H1 (cell line): Measurements from ENCODE around the gene GALR2. TPM values are rescaled to one million over a fixed set of nuclear protein-coding genes. Genes with fewer than 3 reads are reported as not detected.

Experiments
- CTCF ChIA-PET: fragments of 300-600 bp; sonication (Branson Sonifier 250); formaldehyde crosslinking; loops from one replicate; lab custom pipeline; 2021; ENCODE audit not compliant: partially characterized antibody; lab: Charles Lee
- POLR2A ChIA-PET: fragments of 300-600 bp; sonication (Branson Sonifier 250); formaldehyde crosslinking; loops from one replicate; lab custom pipeline; 2021; ENCODE audit warnings: inconsistent platforms; ENCODE audit not compliant: partially characterized antibody; lab: Charles Lee
- DNase-seq, 2 experiments: peaks; one replicate each; pipeline versions ENCODE4 v3.0.0 to v3.0.0-alpha.2; 2010 to 2022; ENCODE audit warnings: low spot score in 2 of 2, low read depth in 1 of 2, mixed read lengths in 1 of 2
- FAIRE-seq: peaks from 2 replicates; lab custom pipeline; 2011; peaks lifted over from hg19 to GRCh38; lab: Jason Lieb, UNC
- H2AFZ ChIP-seq: 2 replicates; pipeline ENCODE4 v1.8.1; 2012; ENCODE audit warnings: low read length, inconsistent platforms
- H2AK5ac ChIP-seq: 2 replicates; pipeline ENCODE4 v1.6.1; 2013; ENCODE audit warnings: low read depth, low read length
- H2BK120ac ChIP-seq: replicated peaks from 2 replicates; pipeline ENCODE3; 2013; ENCODE audit warnings: low read depth, low read length, inconsistent platforms
- H2BK12ac ChIP-seq: 2 replicates; pipeline ENCODE4 v1.6.1; 2013; ENCODE audit warnings: low read depth, low read length
- H2BK15ac ChIP-seq: 2 replicates; pipeline ENCODE4 v1.6.1; 2013; ENCODE audit warnings: low read length
- H2BK20ac ChIP-seq: 2 replicates; pipeline ENCODE4 v1.6.1; 2013; ENCODE audit warnings: low read length
- H2BK5ac ChIP-seq: 2 replicates; pipeline ENCODE4 v1.6.1; 2013; ENCODE audit warnings: low read depth, low read length
- H3K14ac ChIP-seq: 2 replicates; pipeline ENCODE4 v1.6.1; 2013; ENCODE audit warnings: inconsistent platforms; ENCODE audit not compliant: insufficient read length
- H3K18ac ChIP-seq: 2 replicates; pipeline ENCODE4 v1.6.1; 2013; ENCODE audit warnings: low read length; ENCODE audit errors: extremely low read depth
- H3K23ac ChIP-seq: 2 replicates; pipeline ENCODE4 v1.6.1; 2013; ENCODE audit warnings: inconsistent platforms; ENCODE audit not compliant: insufficient read length
- H3K23me2 ChIP-seq: 2 replicates; pipeline ENCODE4 v1.6.1; 2013; ENCODE audit warnings: low read depth, low read length
- H3K27ac ChIP-seq: 2 replicates; pipeline ENCODE4 v1.6.1; 2011; ENCODE audit warnings: low read depth, low read length, inconsistent platforms
- H3K27me3 ChIP-seq, 4 experiments: replicated peaks in 1 of 4; 1 replicate in 1 of 4; 2 replicates in 3 of 4; pipeline versions ENCODE4 v1.6.1 to v1.8.1; 2011 to 2013; ENCODE audit warnings: low read length in 3 of 4, mild to moderate bottlenecking in 3 of 4, inconsistent platforms in 2 of 4, mixed read lengths in 2 of 4, moderate library complexity in 1 of 4; ENCODE audit not compliant: control insufficient read depth in 3 of 4, insufficient read depth in 3 of 4; ENCODE audit errors: extremely low read depth in 1 of 4
- H3K36me3 ChIP-seq, 4 experiments: 2 replicates each; pipeline versions ENCODE4 v1.6.1 to v1.8.1; 2011 to 2013; ENCODE audit warnings: mild to moderate bottlenecking in 4 of 4, low read length in 3 of 4, moderate library complexity in 2 of 4, control low read depth in 1 of 4, inconsistent platforms in 1 of 4; ENCODE audit not compliant: insufficient read depth in 4 of 4, control insufficient read depth in 2 of 4
- H3K4ac ChIP-seq: replicated peaks from 2 replicates; pipeline ENCODE3; 2013; ENCODE audit warnings: low read length, low read depth, mixed read lengths, inconsistent platforms; ENCODE audit not compliant: insufficient read length
- H3K4me1 ChIP-seq, 4 experiments: replicated peaks in 1 of 4; 1 replicate in 1 of 4; 2 replicates in 3 of 4; pipeline versions ENCODE4 v1.6.1 to v1.8.1; 2011 to 2013; ENCODE audit warnings: low read length in 3 of 4, inconsistent platforms in 2 of 4, mixed read lengths in 1 of 4; ENCODE audit not compliant: insufficient read depth in 4 of 4, control insufficient read depth in 3 of 4
- H3K4me2 ChIP-seq, 2 experiments: 2 replicates each; pipeline versions ENCODE4 v1.6.1 to v1.8.1; 2011 to 2013; ENCODE audit warnings: low read depth in 2 of 2, low read length in 2 of 2, control low read depth in 1 of 2, inconsistent platforms in 1 of 2, mild to moderate bottlenecking in 1 of 2; ENCODE audit not compliant: insufficient read depth in 1 of 2
- H3K4me3 ChIP-seq, 4 experiments: fragments of 200-600, 300-600 bp in 1 of 4; sonication (generic), shearing (Covaris generic), sonication (Bioruptor Twin) in 1 of 4; 2 replicates each; pipeline versions ENCODE4 v1.5.1 to v1.8.1; 2011 to 2016; ENCODE audit warnings: low read length in 4 of 4, low read depth in 3 of 4, control low read depth in 2 of 4, inconsistent platforms in 2 of 4, mild to moderate bottlenecking in 2 of 4, mixed read lengths in 1 of 4, moderate library complexity in 1 of 4; ENCODE audit not compliant: insufficient read depth in 2 of 4; ENCODE audit errors: extremely low read depth in 1 of 4
- H3K56ac ChIP-seq: replicated peaks from 2 replicates; pipeline ENCODE3; 2013; ENCODE audit warnings: low read depth, mild to moderate bottlenecking, mixed read lengths, low read length, inconsistent platforms; ENCODE audit not compliant: insufficient read length
- H3K79me1 ChIP-seq: 2 replicates; pipeline ENCODE4 v1.6.1; 2013; ENCODE audit warnings: low read depth, low read length, control low read depth
- H3K79me2 ChIP-seq, 2 experiments: 2 replicates each; pipeline versions ENCODE4 v1.6.1 to v1.8.1; 2012 to 2013; ENCODE audit warnings: low read length in 2 of 2, mild to moderate bottlenecking in 2 of 2, inconsistent platforms in 1 of 2; ENCODE audit not compliant: insufficient read depth in 2 of 2, control insufficient read depth in 1 of 2
- H3K9ac ChIP-seq, 4 experiments: replicated peaks in 1 of 4; 1 replicate in 1 of 4; 2 replicates in 3 of 4; pipeline versions ENCODE4 v1.6.1 to v1.8.1; 2011 to 2013; ENCODE audit warnings: low read depth in 3 of 4, low read length in 3 of 4, control low read depth in 2 of 4, mild to moderate bottlenecking in 2 of 4, moderate library complexity in 2 of 4, inconsistent platforms in 1 of 4; ENCODE audit errors: extremely low read depth in 1 of 4
- H3K9me3 ChIP-seq, 2 experiments: 2 replicates each; pipeline versions ENCODE4 v1.6.1 to v1.8.1; 2012 to 2013; ENCODE audit warnings: mild to moderate bottlenecking in 2 of 2, moderate library complexity in 2 of 2, control low read depth in 1 of 2, inconsistent platforms in 1 of 2, low read depth in 1 of 2, low read length in 1 of 2, mixed read lengths in 1 of 2; ENCODE audit not compliant: insufficient read depth in 2 of 2
- H4K20me1 ChIP-seq, 2 experiments: replicated peaks in 1 of 2; 2 replicates each; pipeline versions ENCODE3 to v1.8.1; 2011 to 2013; ENCODE audit warnings: inconsistent platforms in 2 of 2, low read length in 2 of 2, mild to moderate bottlenecking in 1 of 2; ENCODE audit not compliant: insufficient read depth in 2 of 2, control insufficient read depth in 1 of 2
- H4K5ac ChIP-seq: 2 replicates; pipeline ENCODE4 v1.6.1; 2013; ENCODE audit warnings: low read length, low read depth, mixed read lengths, inconsistent platforms; ENCODE audit not compliant: insufficient read length
- H4K8ac ChIP-seq: 2 replicates; pipeline ENCODE4 v1.8.0; 2013; ENCODE audit warnings: mild to moderate bottlenecking, moderate library complexity, low read length, inconsistent platforms; ENCODE audit not compliant: insufficient read depth; ENCODE audit errors: extremely low read depth
- H4K91ac ChIP-seq: replicated peaks from 2 replicates; pipeline ENCODE3; 2013; ENCODE audit warnings: low read length, mixed read lengths, inconsistent platforms; ENCODE audit not compliant: insufficient read length
- CEBPB ChIP-seq: IDR thresholded peaks from 2 replicates; pipeline ENCODE4 v1.6.1; 2012; ENCODE audit warnings: low read depth, low read length
- E2F6 ChIP-seq: IDR thresholded peaks from 2 replicates; pipeline ENCODE4 v1.6.1; 2012; ENCODE audit warnings: inconsistent platforms
- JUN ChIP-seq: IDR thresholded peaks from 2 replicates; pipeline ENCODE4 v1.6.1; 2011; ENCODE audit warnings: low read depth, mild to moderate bottlenecking, improper control_type of control experiment, low read length
- KDM5A ChIP-seq: fragments of 200-600 bp; IDR thresholded peaks from 2 replicates; pipeline ENCODE4 v1.7.1; 2012; ENCODE audit warnings: mild to moderate bottlenecking, low read length, inconsistent platforms, mixed read lengths
- MAFK ChIP-seq: IDR thresholded peaks from 2 replicates; pipeline ENCODE4 v1.6.1; 2012; ENCODE audit warnings: low read depth, mild to moderate bottlenecking, improper control_type of control experiment, low read length
- MAX ChIP-seq: IDR thresholded peaks from 2 replicates; pipeline ENCODE4 v1.6.1; 2012; ENCODE audit warnings: inconsistent platforms
- NRF1 ChIP-seq: IDR thresholded peaks from 2 replicates; pipeline ENCODE4 v1.6.1; 2011; ENCODE audit warnings: mild to moderate bottlenecking, low read depth, low read length, improper control_type of control experiment
- PHF8 ChIP-seq: fragments of 200-600 bp; sonication (generic); conservative IDR thresholded peaks from 2 replicates; pipeline ENCODE4 v1.7.1; 2012; ENCODE audit warnings: low read depth, mild to moderate bottlenecking, inconsistent platforms, low read length, moderate library complexity
- POLR2A ChIP-seq, 2 experiments: IDR thresholded peaks; 1 replicate in 1 of 2; 2 replicates in 1 of 2; pipeline ENCODE4 v1.6.1; 2011; ENCODE audit warnings: low read depth in 2 of 2, low read length in 2 of 2, mild to moderate bottlenecking in 2 of 2; ENCODE audit errors: control extremely low read depth in 1 of 2
- POLR2AphosphoS5 ChIP-seq: IDR thresholded peaks from 2 replicates; pipeline ENCODE4 v1.6.1; 2011; ENCODE audit warnings: low read depth, low read length
- SRF ChIP-seq: IDR thresholded peaks from 2 replicates; pipeline ENCODE4 v1.6.1; 2011; ENCODE audit warnings: mild to moderate bottlenecking, low read depth, low read length, moderate library complexity
- YY1 ChIP-seq: IDR thresholded peaks from 2 replicates; pipeline ENCODE4 v1.6.1; 2011; ENCODE audit warnings: low read depth, mild to moderate bottlenecking, low read length
- WGBS, 2 experiments: shearing (Covaris generic) in 1 of 2; methylation state at CpG; one replicate each; pipeline versions ENCODE4 v1.1.6 to v1.1.7; 2013 to 2015; ENCODE audit warnings: low lambda C conversion rate in 2 of 2, mixed read lengths in 2 of 2, inconsistent platforms in 1 of 2, low coverage in 1 of 2, missing lambda C conversion rate in 1 of 2; ENCODE audit not compliant: insufficient replicate concordance in 2 of 2, insufficient coverage in 1 of 2, insufficient read length in 1 of 2; ENCODE audit errors: extremely low coverage in 1 of 2, missing lambda C conversion rate in 1 of 2; 5-methylcytosine and 5-hydroxymethylcytosine counted together
- polyA plus RNA-seq, 7 experiments: library from polyadenylated mRNA; depleted of rRNA in 3 of 7; stranded (reverse) in 5 of 7; unstranded in 2 of 7; fragments of >200 nt in 5 of 7; fragments of 200-250 nt in 2 of 7; gene quantifications; 1 replicate in 5 of 7; 2 replicates in 1 of 7; 4 replicates in 1 of 7; pipeline versions ENCODE4 v1.2.1 to v1.2.3, GENCODE V29; 2011 to 2013; ENCODE audit warnings: missing spikeins in 2 of 7, mixed read lengths in 2 of 7
- total RNA-seq: library from RNA; stranded (reverse); fragmentation: NEBNext Ultra II Directional; extraction: Animal tissue kit (Norgen Biotek cat#: 25700); gene quantifications from 2 replicates; pipeline ENCODE4 v1.2.1, GENCODE V29; 2021

The GALR2 gene
- total and polyA plus RNA-seq, 2 of the 8 experiments (the other 6 are each of a cell fraction or from before 2014, with no cell fraction given): 0.86 to 2.2 TPM

GRCh38 chr17:76056882-76057281 lies 17.7 kb upstream of the GALR2 start:
- H3K18ac ChIP-seq: no peak overlapping the region
- H4K8ac ChIP-seq: no peak overlapping the region
- H3K27me3 ChIP-seq: no peaks in the 10 kb centered on the region
- H3K36me3 ChIP-seq: peaks cover 15 to 70% (median 37%) of the 10 kb centered on the region in 4 experiments
- peaks cover 0 to 3% of the 10 kb centered on the region in 2 experiments for H4K20me1 ChIP-seq
- no peak overlapping the region for H2BK120ac ChIP-seq
- no peak overlapping the region for H2AFZ ChIP-seq
- 90% methylated on average over 3 of the region's 3 CpGs; no CpG with 5 or more reads in 1 of the 2 experiments for WGBS, 2 experiments
- H3K79me2 ChIP-seq: no peaks in the 10 kb centered on the region
- no peak overlapping the region for H3K9ac ChIP-seq
- no peak for TF ChIP-seq NRF1
- TF ChIP-seq PHF8: no peak
- no peak for TF ChIP-seq POLR2AphosphoS5
- TF ChIP-seq SRF: no peak
- no peak for TF ChIP-seq POLR2A (IDR thresholded peaks at IDR 0.05; ENCODE audit: control extremely low read depth in 1 of 2, low read depth in 2 of 2, low read length in 2 of 2)
- no peak for TF ChIP-seq KDM5A
- TF ChIP-seq E2F6: no peak
- TF ChIP-seq JUN: no peak
- no peak for TF ChIP-seq YY1
- no peak for TF ChIP-seq MAFK
- no peak for TF ChIP-seq CEBPB
- TF ChIP-seq MAX: no peak
- no peaks in the 10 kb centered on the region for H3K79me1 ChIP-seq
- H2BK15ac ChIP-seq: no peak overlapping the region
- no peak overlapping the region for H3K14ac ChIP-seq
- H4K91ac ChIP-seq: no peak overlapping the region
- no peak overlapping the region for H2BK5ac ChIP-seq
- H3K4me1 ChIP-seq: no peaks in the 10 kb centered on the region
- no peak overlapping the region for H3K4ac ChIP-seq
- no peak overlapping the region for H4K5ac ChIP-seq
- H2AK5ac ChIP-seq: no peak overlapping the region
- H3K9me3 ChIP-seq: no peaks in the 10 kb centered on the region
- no peak overlapping the region for H3K4me2 ChIP-seq
- H3K23ac ChIP-seq: no peak overlapping the region
- DNase-seq: no peak
- CTCF ChIA-PET: interaction anchor here (1.0 to 2.9 kb wide), 5 partner anchors 10 to 46 kb away, joined by 3 to 9 read pairs (median 4); no protein-coding TSS in a partner anchor
- no peaks in the 10 kb centered on the region for H3K23me2 ChIP-seq
- FAIRE-seq: no peak
- H3K56ac ChIP-seq: no peak overlapping the region
- POLR2A ChIA-PET: interaction anchor here (1.1 to 1.8 kb wide), 2 partner anchors 9 to 26 kb away, joined by 3 to 5 read pairs; no protein-coding TSS in a partner anchor
- H3K27ac ChIP-seq: no peak overlapping the region
- no peak overlapping the region for H2BK12ac ChIP-seq
- H2BK20ac ChIP-seq: no peak overlapping the region
- no peak overlapping the region for H3K4me3 ChIP-seq
